MCF 10A (cell line): ENCODE data around the gene CXCL16. TPM values are rescaled to one million over a fixed set of nuclear protein-coding genes. Genes with fewer than 3 reads are reported as not detected.

ENCODE experiments used
- BruUV-seq: library from RNA; stranded (reverse); fragments of 400-500 nt; replicated peaks from 2 replicates; lab custom pipeline; 2021; lab: Mats Ljungman, UMichigan
- CTCF ChIA-PET: fragments of 300-600 bp; sonication (Branson Sonifier 250); formaldehyde crosslinking; extraction: SDS; loops from one replicate; lab custom pipeline; 2021; ENCODE audit warnings: antibody characterized with exemption, inconsistent platforms; lab: Yijun Ruan, JAX
- POLR2A ChIA-PET: fragments of 300-600, 350-650 bp; sonication (Branson Sonifier 250); formaldehyde crosslinking; extraction: SDS; loops from one replicate; lab custom pipeline; 2020; ENCODE audit warnings: antibody characterized with exemption, inconsistent platforms; lab: Yijun Ruan, JAX
- DNase-seq: peaks from one replicate; pipeline ENCODE4 v3.0.0-alpha.2; 2018; ENCODE audit not compliant: unreplicated experiment
- H3K27ac Mint-ChIP-seq: one replicate; pipeline ENCODE4 v1.8.0; 2022; ENCODE audit warnings: mild to moderate bottlenecking, low read depth, mixed read lengths; ENCODE audit not compliant: unreplicated experiment
- H3K27me3 Mint-ChIP-seq: one replicate; pipeline ENCODE4 v1.8.0; 2022; ENCODE audit warnings: mixed read lengths; ENCODE audit not compliant: insufficient read depth, unreplicated experiment
- H3K36me3 Mint-ChIP-seq: one replicate; pipeline ENCODE4 v1.8.0; 2022; ENCODE audit warnings: mild to moderate bottlenecking, moderate library complexity, mixed read lengths; ENCODE audit not compliant: insufficient read depth, unreplicated experiment
- H3K4me1 Mint-ChIP-seq: one replicate; pipeline ENCODE4 v1.8.0; 2022; ENCODE audit warnings: mixed read lengths; ENCODE audit not compliant: insufficient read depth, unreplicated experiment
- H3K4me3 Mint-ChIP-seq: one replicate; pipeline ENCODE4 v1.8.0; 2022; ENCODE audit warnings: mild to moderate bottlenecking, moderate library complexity, mixed read lengths; ENCODE audit not compliant: unreplicated experiment
- H3K9me3 Mint-ChIP-seq: one replicate; pipeline ENCODE4 v1.8.0; 2022; ENCODE audit warnings: mixed read lengths; ENCODE audit not compliant: unreplicated experiment
- intact Hi-C: fragments of 100-400 bp; cut with micrococcal nuclease; formaldehyde crosslinking; loops from 2 replicates; pipeline ENCODE4 v1.14.1; 2022
- total RNA-seq: library from RNA; stranded (reverse); gene quantifications from 2 replicates; pipeline ENCODE4 v1.2.3, GENCODE V29; 2022
- TF ChIP-seq, protein P1 (sequence below): fragments of 200-600 bp; IDR thresholded peaks from one replicate; pipeline ENCODE4 v1.8.0; 2022; ENCODE audit warnings: antibody characterized with exemption, mild to moderate bottlenecking; ENCODE audit not compliant: unreplicated experiment

The CXCL16 gene
- total RNA-seq, 1 experiment from 2014 or later, result 16.7 TPM

DNA sequence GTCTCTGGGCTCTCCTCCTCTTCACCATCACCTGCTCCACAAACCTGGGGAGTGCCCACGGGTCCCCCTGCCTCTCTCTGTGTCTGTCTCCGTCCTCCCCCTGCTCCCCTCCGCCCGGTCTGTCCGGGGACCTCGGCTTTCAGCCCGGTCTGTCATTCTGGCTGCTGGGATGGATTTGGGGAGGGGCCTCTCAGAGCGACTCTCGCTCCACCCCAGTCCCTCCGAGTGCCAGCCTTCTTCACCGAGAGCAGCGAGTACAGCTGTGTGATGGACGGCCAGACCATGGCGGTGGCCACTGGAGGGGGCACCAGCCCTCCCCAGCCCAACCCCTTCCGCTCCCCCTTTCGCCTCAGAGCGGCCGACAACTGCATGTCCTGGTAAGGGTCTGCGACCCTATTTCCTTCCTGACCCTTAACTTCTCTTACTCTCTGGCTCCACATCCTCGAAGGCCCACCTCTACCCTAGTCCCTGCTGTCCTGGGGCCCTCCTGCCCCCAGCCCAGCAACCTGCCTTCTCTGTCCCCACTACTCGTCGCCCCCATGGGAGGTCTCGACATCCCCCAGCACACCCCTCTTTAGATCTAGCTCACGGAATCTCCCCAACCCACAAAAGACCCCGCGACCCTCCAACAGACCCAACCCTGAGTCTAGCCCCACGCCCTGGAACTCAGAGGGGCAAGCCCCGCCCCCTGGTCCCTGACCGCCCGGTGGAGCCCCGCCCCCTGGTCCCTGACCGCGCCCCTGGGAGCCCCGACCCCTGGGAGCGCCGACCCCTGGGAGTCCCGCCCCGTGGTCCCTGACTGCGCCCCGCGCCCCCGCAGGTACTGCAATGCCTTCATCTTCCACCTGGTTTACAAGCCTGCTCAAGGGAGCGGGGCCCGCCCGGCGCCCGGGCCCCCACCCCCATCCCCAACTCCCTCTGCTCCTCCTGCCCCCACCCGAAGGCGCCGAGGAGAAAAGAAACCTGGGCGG, 5.6 kb upstream of the CXCL16 start:
- BruUV-seq, result no TSS peak

DNA sequence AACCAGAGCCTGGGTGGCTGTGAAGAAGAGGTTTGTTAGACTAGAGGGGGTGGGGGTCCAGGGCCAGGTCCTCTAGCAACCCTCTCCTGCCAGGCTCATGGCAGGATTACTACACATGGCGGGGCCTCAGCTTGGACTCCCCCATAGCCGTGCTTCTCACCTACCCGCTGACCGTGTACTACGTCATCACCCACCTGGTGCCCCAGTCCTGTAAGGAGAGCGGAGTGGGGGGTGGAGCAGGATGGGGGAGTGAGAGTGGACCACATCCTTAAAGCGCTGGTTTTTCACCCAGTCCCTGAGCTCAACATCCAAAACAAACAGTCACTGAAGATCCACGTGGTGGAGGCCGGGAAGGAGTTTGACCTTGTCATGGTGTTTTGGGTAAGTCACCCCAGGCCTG, 4.2 kb upstream of the CXCL16 start:
- Mint-ChIP-seq H3K4me3 (no peak overlapping the region), H3K9me3 (no peaks in the 10 kb centered on the region), H3K27me3 (peaks cover 15% of the 10 kb centered on the region), H3K36me3 (no peaks in the 10 kb centered on the region), H3K4me1 (peaks cover 7% of the 10 kb centered on the region), H3K27ac (no peak overlapping the region)
- ChIA-PET POLR2A (interaction anchor here (0.5 to 0.6 kb wide), 2 partner anchors 46 to 166 kb away, joined by 3 read pairs; no protein-coding TSS in a partner anchor), CTCF (interaction anchor here (1.3 kb wide), 1 partner anchor 158 kb away, joined by 3 read pairs; no protein-coding TSS in a partner anchor)
- no peak for DNase-seq
- TF ChIP-seq, protein P1, sequence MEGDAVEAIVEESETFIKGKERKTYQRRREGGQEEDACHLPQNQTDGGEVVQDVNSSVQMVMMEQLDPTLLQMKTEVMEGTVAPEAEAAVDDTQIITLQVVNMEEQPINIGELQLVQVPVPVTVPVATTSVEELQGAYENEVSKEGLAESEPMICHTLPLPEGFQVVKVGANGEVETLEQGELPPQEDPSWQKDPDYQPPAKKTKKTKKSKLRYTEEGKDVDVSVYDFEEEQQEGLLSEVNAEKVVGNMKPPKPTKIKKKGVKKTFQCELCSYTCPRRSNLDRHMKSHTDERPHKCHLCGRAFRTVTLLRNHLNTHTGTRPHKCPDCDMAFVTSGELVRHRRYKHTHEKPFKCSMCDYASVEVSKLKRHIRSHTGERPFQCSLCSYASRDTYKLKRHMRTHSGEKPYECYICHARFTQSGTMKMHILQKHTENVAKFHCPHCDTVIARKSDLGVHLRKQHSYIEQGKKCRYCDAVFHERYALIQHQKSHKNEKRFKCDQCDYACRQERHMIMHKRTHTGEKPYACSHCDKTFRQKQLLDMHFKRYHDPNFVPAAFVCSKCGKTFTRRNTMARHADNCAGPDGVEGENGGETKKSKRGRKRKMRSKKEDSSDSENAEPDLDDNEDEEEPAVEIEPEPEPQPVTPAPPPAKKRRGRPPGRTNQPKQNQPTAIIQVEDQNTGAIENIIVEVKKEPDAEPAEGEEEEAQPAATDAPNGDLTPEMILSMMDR, result no peak
- BruUV-seq, result no TSS peak
- intact Hi-C loops, result no loop called here

More for the DNA sequence above, 5.6 kb upstream of the CXCL16 start:
- TF ChIP-seq, protein P1, result no peak
- intact Hi-C loops, result no loop called here
- H3K27me3 Mint-ChIP-seq, result peaks cover 26% of the 10 kb centered on the region
- DNase-seq, result no peak
- no peak overlapping the region for H3K4me3 Mint-ChIP-seq
- H3K36me3 Mint-ChIP-seq, result no peaks in the 10 kb centered on the region
- H3K4me1 Mint-ChIP-seq, result peaks cover 3% of the 10 kb centered on the region
- ChIA-PET CTCF (interaction anchor here (0.6 kb wide), 1 partner anchor 84 kb away, joined by 4 read pairs; no protein-coding TSS in a partner anchor), POLR2A (no interaction called here)
- H3K27ac Mint-ChIP-seq, result no peak overlapping the region
- no peaks in the 10 kb centered on the region for H3K9me3 Mint-ChIP-seq

DNA sequence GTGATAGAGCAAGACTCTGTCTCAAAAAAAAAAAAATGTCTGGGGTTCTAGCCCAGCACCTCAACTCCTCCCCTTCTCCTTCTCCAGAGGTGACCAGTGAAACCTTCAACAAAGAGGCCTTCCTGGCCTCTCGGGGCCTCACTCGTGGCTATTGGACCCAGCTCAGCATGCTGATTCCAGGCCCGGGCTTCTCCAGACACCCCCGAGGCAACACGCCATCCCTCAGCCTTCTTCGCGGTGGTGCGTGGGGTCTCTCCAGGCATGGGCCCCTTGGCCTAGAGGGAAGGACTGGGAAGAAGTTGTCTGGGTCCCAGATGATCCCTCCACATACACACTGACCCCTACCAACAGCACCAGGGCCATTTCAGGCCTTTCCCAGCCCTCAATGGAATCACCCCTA, 3.5 kb upstream of the CXCL16 start:
- POLR2A ChIA-PET, result interaction anchor here (0.6 to 1.1 kb wide), 2 partner anchors 9 to 166 kb away, joined by 3 read pairs; no protein-coding TSS in a partner anchor
- Mint-ChIP-seq H3K4me1 (peaks cover 13% of the 10 kb centered on the region), H3K4me3 (no peak overlapping the region), H3K9me3 (no peaks in the 10 kb centered on the region), H3K27me3 (peaks cover 8% of the 10 kb centered on the region), H3K36me3 (no peaks in the 10 kb centered on the region), H3K27ac (no peak overlapping the region)
- BruUV-seq, result no TSS peak
- TF ChIP-seq, protein P1, result no peak
- intact Hi-C loops, result no loop called here
- CTCF ChIA-PET, result interaction anchor here (1.3 kb wide), 1 partner anchor 159 kb away, joined by 3 read pairs; no protein-coding TSS in a partner anchor
- no peak for DNase-seq

DNA sequence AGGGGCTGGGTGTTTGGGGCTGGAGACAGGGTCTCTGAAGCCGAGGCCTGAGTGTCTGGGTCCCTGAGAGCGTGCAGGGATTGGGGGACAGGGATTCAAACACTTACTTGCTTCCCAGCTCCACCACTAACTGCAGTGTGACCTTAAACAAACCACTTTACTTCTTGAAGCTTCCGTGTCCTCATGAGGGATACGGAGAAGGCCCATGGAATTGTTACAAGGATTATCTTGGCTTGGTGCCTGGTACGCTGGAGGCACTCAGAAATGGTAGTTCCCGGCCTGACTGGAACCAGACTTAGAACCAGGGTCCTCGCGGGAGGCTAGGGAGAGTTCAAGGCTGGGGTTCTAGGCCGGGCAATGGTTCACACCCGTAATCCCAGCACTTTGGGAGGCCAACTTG, 2.9 kb upstream of the CXCL16 start:
- ChIA-PET CTCF (interaction anchor here (1.3 kb wide), 1 partner anchor 159 kb away, joined by 3 read pairs; no protein-coding TSS in a partner anchor), POLR2A (interaction anchor here (1.1 kb wide), 1 partner anchor 9 kb away, joined by 3 read pairs; no protein-coding TSS in a partner anchor)
- intact Hi-C loops, result no loop called here
- H3K36me3 Mint-ChIP-seq, result no peaks in the 10 kb centered on the region
- no TSS peak for BruUV-seq
- no peak overlapping the region for H3K4me3 Mint-ChIP-seq
- no peak overlapping the region for H3K27ac Mint-ChIP-seq
- H3K27me3 Mint-ChIP-seq, result peaks cover 2% of the 10 kb centered on the region
- H3K4me1 Mint-ChIP-seq, result peaks cover 16% of the 10 kb centered on the region
- TF ChIP-seq, protein P1, result no peak
- H3K9me3 Mint-ChIP-seq, result no peaks in the 10 kb centered on the region
- no peak for DNase-seq
